NCI-H187 (cell line): Measurements from ENCODE around the gene PEBP1.

ENCODE experiments used
- DNase-seq, 2 experiments: peaks; one replicate each; lab custom pipeline; 2025; lab: John Stamatoyannopoulos, UW

PEBP1 gene

DNA sequence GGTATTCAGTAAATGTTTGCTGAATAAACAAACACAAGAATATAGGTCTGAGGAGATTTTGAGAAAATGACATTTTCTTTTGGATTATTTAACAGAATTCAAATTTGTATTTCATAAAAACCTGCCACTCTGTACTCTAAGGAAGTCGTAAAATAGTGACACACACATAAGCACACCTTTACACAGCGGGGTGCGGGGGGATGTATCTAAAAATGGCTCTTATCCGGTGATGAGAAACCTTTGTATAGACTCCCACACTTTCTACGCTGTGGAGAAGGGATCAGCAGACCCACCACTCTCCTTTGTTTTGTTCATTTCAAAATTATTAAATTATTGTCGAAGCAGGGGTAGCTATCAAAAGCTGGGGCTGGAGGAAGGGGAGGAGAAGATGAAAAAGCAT lies 58.0 kb downstream of the PEBP1 start:
- DNase-seq: no peak
